22Rv1 (cell line): ENCODE measurements around the gene PPARD.

Source experiments
- CTCF ChIP-seq: fragments of 450-650 bp; IDR thresholded peaks from 2 replicates; pipeline ENCODE4 v1.5.1; 2017; ENCODE audit warnings: mild to moderate bottlenecking
- ZFX ChIP-seq: fragments of 450-650 bp; IDR thresholded peaks from 2 replicates; pipeline ENCODE4 v1.6.1; 2017; ENCODE audit warnings: antibody characterized with exemption, borderline replicate concordance

- no peak for TF ChIP-seq CTCF
- no peak for TF ChIP-seq ZFX
Measured at GRCh38 chr6:35341557-35341956, 801 bp upstream of the PPARD start.
